ENCODE data around the gene BNIP3.

Gene BNIP3

GRCh38 chr10:131981429-131982184 is at the start of gene BNIP3:
Gene BNIP3, minus strand, starts transcription at chr10:131981923. Its CDS starts 117 bp downstream, at chr10:131981806.
- DNase-seq = peak; percentile 92

- no peak for DNase-seq
Measured at GRCh38 chr10:132030898-132031463, 49.3 kb upstream of the BNIP3 start.

DNA sequence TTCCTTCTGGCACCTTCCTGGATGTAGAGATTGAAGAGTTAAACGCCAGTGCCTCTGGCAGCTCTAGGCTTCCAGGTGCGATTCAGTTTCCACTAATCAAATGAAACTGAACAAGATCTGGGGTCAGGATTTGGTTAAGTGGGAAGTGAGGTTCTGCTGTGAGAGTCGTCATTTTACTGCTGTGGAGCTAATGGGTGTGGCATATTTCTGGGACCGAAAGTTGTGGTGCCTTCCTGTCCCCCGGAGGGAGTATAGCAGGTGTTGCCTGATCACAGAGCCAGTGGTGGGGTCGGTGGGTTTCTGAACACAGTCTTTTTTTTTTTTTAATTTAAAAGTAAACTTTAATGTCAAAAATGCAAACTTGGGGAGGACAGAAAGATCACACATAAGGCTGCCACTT is 47.0 kb upstream of the BNIP3 start:
- no peak for DNase-seq

DNA sequence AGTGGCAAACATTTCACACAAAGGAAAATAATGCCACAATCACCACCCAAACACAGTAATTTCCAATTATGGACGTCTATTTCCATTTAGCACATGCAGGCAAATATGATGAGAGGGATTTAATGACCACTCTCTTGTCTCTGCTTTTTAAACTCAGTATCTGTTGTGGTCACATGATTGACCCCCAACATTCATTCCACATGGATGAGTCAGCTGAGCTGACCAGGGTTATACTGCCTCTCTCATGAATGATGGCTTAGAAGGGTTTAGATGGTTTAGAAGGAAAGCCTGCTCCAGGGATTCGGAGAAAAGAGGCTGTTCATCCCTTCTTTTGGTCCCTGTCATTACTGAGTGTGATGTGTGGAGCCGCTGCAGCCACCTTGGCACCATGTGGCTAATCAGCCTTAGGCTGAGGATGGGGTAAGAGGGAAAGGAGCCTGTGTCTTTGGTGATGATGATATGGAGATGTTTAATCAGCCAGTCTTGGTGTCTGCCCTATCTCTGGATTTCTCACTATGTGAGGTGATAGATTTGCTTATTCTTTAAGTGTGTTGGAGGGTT is 45.8 kb upstream of the BNIP3 start:
- DNase-seq = no peak

DNA sequence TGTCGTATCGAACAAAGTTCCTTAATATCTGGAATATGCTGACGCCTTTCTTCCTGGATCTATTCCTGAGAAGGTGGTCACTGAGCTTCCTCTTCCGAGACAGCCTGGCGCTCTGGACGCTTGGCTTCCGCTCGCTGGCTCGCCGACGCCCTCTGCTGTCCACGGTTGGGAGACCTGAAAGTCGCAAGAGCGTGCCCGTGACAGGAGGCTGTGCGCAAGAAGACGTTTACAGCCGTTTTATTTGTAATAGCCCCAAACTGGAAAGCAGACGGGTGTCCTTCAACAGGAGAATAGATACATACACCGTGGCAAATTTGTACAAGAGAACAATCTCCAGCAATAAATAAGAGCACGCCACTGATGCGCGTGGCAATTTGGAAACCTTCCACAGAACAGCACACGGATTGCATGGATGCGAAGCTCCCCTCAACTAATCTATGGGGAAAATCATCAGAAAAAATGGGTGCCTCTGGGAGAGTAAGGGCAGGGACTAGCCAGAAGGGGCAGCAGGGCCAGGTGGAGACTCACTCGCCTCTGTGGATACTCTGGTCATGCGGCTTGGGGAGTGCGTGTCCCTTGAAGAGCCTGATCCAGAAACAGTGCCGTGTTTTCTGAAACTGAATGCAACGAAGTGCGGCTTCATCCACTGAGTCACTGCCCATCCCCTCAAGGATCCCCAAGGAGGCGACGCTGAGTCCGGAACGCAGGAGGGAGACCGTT is 41.5 kb upstream of the BNIP3 start:
- peak; percentile 56 for DNase-seq

- DNase-seq = no peak
Measured at GRCh38 chr10:132022241-132022640, 40.5 kb upstream of the BNIP3 start.

- no peak for DNase-seq
Measured at GRCh38 chr10:132021504-132022143, 39.9 kb upstream of the BNIP3 start.

- DNase-seq = no peak
Measured at GRCh38 chr10:132021046-132021445, 39.3 kb upstream of the BNIP3 start.

DNA sequence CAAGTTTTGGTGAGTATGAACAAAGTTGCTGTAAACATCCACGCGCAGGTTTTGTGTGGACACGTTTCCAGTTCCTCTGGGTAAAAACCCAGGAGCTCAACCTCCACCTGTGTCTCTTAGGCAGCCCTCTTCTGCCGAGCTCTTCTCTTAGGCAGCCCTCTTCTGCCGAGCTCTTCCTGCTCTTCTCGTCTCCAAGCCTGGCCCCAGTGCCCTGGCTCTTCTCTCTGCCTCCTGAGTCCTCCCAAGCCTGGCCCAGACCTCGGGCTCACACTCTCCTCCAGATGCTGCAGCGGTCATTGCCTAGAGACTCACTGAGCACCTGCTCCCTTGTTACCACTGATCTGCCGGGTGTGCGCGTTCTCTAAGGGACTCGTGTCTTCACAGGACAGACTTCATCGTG is 38.7 kb upstream of the BNIP3 start:
- no peak for DNase-seq

DNA sequence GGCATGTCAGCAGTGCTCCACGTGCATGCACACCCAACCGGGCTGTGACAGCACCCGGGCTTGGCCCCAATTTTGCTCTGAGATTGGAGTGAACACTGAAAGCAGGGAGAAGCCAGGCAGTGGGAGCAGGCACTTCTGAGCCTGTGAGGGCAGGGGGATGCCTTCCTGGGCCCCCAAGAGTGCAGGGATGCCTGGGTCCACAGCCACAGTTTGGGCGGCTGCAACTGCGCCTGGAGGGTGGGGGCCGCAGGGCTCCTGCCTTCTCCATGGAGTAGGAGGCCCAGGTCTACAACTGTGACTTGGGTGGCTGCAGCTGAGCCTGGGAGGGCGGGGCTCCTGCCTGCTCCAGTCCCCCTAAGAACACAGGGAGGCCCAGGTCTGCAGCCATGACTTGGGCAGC is 37.6 kb upstream of the BNIP3 start:
- no peak for DNase-seq

DNA sequence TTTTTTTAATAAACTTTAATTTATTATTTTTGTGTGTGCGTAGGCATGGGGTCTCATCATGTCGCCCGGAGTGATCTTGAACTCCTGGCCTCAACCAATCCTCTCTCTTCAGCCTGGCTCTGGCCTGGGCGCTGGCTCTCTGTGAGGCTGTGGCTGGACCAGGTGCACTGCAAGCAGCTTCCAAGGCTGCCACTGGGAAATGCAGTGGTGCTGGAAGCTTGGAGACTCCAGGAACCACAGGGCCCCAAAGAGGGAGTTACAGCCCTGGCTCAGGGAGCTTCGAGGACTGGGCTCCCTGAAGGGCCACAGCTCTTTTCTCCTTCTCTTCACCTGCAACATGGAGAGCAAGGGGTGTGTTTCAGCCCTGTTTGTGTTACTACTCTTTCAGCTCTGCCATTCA is 36.7 kb upstream of the BNIP3 start:
- no peak for DNase-seq

GRCh38 chr10:132016514-132016913 is 34.8 kb upstream of the BNIP3 start:
- DNase-seq = no peak

DNA sequence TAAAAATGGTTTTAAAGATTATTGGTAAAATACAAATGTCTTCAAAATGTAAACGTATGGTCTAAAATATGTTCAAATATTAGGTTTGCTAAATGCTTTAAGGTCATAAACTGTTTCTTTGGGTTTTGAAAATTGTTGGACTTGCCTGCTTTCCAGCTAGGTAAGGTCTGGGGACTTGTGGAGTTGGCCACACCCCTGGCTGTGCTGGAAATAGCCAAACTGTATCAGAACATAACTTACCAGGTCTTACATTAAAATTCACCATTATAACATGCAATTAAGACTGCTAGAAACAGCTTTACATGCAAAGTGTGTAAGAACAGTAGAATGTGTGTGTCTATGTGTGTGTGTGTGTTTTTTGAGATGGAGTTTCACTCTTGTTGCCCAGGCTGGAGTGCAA is 29.7 kb upstream of the BNIP3 start:
- no peak for DNase-seq

DNA sequence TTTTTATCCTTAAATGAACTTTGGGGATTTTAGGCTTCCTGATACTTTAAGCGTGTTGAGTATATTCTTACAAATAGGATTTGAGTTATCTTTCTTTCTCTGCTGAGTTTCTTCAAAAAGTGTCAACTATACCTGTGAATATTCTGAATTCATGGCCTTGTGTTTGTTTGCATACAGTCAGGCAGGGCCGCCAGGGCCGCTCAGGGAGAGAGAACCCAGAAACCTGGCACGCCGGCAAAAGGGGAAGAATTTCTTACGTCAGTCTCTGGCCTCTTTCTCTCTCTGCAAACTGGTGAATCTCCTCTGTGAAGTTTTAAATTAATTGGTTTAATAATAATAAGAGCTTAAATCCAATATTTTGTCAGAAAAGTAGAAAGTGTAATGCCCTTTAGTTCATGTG is 29.3 kb upstream of the BNIP3 start:
- no peak for DNase-seq

- DNase-seq = no peak
Measured at GRCh38 chr10:132010483-132010882, 28.8 kb upstream of the BNIP3 start.

DNA sequence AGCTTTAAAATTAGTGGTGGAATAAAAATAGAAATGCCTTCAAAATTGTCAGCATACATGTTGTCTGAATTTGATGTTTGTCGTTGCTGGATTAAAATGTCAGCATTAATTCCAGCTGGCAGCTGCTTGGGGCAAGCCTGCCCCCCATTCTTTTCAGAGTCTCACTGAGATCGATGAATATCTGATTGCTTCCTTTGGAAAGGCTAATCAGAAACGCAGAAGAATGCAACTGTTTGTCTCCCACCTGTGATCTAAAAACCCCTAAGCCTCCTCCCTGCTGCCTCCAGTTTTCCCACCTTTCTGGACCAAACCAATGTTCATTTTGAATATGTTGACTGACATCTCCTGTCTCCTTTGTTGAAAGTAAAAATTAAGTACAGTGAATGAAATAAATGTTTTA is 27.9 kb upstream of the BNIP3 start:
- no peak for DNase-seq

DNA sequence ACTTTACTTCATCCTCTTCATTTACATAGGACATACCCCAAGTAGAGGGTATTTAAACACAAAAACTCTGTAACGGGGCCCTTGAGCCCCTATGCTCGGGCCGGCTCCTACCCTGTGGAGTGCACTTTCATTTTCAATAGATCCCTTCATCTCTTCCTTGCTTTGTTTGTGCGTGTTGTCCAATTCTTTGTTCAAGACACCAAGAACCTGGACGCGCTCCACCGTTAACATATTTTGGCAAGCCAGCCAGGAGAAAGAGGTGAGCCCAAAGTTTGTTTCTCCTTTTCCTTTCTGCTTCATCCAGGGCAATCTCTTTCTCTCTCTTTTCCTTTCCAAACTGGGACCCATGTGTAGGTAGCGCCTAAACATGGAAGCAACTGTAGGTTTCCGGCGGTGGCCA is 26.0 kb upstream of the BNIP3 start:
- no peak for DNase-seq

DNA sequence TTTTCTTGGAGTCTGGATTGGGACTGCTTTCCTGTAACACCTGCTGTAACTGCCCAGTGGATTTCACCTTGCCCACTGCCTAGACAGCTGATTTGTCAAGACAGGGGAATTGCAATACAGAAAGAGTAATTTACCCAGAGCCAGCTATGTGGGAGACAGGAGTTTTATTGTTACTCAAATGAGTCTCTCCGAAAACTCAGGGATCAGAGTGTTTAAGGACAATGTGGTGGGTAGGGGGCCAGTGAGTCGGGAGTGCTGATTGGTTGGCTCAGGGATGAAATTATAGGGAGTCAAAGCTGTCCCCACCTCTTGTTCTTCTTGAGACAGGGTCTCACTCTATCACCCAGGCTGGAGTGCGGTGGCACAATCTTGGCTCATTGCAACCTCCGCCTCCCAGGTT is 25.2 kb upstream of the BNIP3 start:
- no peak for DNase-seq

DNA sequence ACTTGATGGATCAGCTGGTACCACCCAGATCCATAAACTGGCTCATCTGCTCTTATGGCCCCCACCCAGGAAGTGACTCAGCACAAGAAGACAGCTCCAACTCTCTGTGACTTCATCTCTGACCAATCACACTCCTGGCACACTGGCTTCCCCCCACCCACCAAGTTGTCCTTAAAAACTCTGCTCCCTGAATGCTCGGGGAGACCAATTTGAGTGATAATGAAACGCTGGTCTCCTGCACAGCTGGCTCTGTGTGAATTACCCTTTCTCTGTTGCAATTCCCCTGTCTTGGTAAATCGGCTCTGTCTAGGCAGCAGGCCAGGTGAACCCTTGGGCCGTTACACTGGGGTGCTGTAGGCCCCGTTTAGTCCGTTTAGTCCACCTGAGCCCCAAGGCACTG is 23.4 kb upstream of the BNIP3 start:
- DNase-seq = no peak

- no peak for DNase-seq
Measured at GRCh38 chr10:132004052-132004451, 22.3 kb upstream of the BNIP3 start.

GRCh38 chr10:132003282-132003924 is 21.7 kb upstream of the BNIP3 start:
- no peak for DNase-seq

GRCh38 chr10:132002004-132002403 is 20.3 kb upstream of the BNIP3 start:
- DNase-seq = no peak

Data from activated effector memory CD4-positive, alpha-beta T cell treated with Interleukin-2 at 50 U/mL for 16 hours (primary cell).